GM12891 (cell line): ENCODE measurements around the gene HNRNPA3.

ENCODE experiments used
- POLR2A ChIP-seq: IDR thresholded peaks from 2 replicates; pipeline ENCODE4 v1.6.1; 2011; ENCODE audit warnings: low read depth, low read length, control low read depth
- POLR2AphosphoS5 ChIP-seq: IDR thresholded peaks from 2 replicates; pipeline ENCODE4 v1.6.1; 2011; ENCODE audit warnings: low read depth, low read length, control low read depth

DNA sequence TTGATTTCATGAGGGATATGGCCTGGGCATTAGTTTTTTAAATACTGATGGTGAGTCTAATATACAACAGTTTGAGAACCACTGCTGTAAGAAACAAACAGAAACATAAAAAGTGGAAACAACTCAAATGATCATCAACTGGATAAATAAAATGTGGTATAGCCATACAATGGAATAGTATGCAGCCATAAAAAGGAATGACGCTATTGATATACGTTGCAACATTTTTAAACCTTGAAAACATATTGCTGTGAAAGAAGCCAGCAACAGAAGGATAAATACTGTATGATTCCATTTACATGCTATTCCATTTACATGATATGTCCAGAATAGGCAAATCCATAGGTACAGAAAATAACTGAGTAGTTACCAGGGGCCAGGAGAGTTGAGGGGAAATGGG lies 45.5 kb downstream of the HNRNPA3 start:
- TF ChIP-seq POLR2A (no peak), POLR2AphosphoS5 (no peak)
